ENCODE results near the gene COL23A1. TPM values are rescaled to one million over a fixed set of nuclear protein-coding genes. Genes with fewer than 3 reads are reported as not detected.

Gene COL23A1
- total and polyA plus RNA-seq, 2 donors = 0.87 to 0.90 TPM

DNA sequence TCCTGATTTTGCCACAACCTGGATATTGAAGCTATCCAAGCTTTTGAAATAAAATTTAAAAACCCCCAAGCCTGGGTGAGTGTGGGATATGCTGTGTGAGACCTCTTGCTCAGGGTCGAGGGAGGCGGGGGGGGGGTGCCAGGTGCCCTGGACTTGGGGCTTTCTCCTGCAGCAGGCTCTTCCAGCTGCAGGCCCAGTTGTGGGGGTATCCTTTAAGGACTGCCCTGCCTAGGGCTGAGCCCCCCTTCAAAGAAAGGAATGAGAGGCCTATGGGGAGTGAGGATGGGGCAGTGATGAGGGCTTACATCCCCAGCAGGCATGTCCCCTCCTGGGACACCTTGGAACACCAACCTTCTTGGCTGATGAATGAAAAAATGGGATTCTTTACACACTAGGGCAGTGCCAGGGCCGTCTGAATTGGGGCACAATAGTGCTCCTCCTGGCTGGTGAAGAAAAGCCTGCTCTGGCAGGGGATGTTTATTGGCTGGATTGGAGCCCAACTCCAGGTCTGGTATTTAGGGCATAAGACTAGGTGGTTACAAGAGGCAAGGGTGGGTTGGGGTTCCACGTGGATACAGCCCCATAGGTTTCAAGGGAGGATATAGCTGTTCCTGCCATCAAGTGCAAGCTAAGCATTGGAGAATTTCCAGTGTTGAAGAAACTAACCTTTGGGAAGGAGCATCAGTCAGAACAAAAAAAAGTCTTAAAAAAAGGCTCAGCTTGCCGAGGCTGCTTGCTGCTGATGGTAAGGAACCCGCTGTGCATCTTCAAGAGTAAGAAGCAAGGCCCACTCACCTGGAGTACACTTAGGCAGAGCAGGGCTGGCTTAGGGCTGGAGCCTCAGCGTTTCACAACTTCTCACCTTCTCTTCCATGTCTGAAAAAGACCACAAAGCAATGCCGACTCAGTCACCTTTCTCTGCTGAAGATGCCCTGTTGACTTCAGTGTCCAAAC, 378.8 kb downstream of the COL23A1 start:
- peaks cover 12% of the 10 kb centered on the region for H3K36me3 ChIP-seq (ENCODE audit: insufficient read depth)
- H3K4me1 ChIP-seq (ENCODE audit: insufficient read depth) = no peaks in the 10 kb centered on the region
- no peak for DNase-seq (ENCODE audit: extremely low spot score)
- 66% methylated on average over 8 of the region's 8 CpGs for WGBS
- H3K27ac ChIP-seq (ENCODE audit: low read depth) = no peak overlapping the region
- no peak overlapping the region for H3K4me3 ChIP-seq (ENCODE audit: low read depth, low read length)

DNA sequence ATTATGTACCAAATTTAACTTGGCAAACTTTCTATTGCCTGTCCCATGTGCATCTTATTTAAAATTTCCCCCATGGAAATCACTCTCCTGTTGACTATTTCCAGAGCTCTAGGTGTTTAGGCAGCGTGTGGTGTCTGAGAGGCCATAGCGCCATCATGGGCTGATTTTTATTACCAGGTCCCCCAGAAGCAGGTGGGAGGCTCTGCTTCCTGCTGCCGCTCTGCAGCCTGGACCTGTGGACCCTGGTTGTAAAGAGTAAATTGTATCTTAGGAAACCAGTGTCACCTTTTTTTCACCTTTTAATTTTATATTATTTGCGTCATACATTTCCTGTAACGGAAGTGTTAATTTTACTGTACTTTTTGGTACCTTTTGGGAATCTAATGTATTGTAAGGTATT, 379.5 kb downstream of the COL23A1 start:
- no peak for DNase-seq (ENCODE audit: extremely low spot score)
- Histone ChIP-seq H3K4me1 (ENCODE audit: insufficient read depth) (no peaks in the 10 kb centered on the region), H3K4me3 (ENCODE audit: low read depth, low read length) (no peak overlapping the region), H3K27ac (ENCODE audit: low read depth) (no peak overlapping the region), H3K36me3 (ENCODE audit: insufficient read depth) (peaks cover 12% of the 10 kb centered on the region)
- WGBS = 89% methylated on average over 5 of the region's 5 CpGs

DNA sequence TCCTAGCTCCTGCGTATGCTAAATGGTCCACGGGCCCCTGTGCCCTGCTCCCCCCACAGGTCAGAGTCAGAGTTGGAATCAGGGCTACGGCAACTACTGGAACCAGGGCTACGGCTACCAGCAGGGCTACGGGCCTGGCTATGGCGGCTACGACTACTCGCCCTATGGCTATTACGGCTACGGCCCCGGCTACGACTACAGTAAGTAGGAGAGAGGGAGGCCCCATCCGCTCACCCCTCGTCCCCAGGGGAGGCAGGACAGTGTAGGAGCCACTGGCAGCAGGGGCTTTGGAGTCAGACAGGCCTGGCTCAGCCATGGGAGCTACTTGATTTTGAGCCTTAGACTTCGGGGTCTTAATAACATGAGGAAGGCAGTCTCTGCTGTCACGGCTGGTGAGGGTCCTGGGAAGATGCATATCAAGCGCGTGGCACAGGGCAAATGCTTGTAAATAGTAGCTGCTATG, 380.1 kb downstream of the COL23A1 start:
- no peak for DNase-seq (ENCODE audit: extremely low spot score)
- Histone ChIP-seq H3K4me1 (ENCODE audit: insufficient read depth) (no peaks in the 10 kb centered on the region), H3K4me3 (ENCODE audit: low read depth, low read length) (no peak overlapping the region), H3K36me3 (ENCODE audit: insufficient read depth) (peaks cover 12% of the 10 kb centered on the region), H3K27ac (ENCODE audit: low read depth) (no peak overlapping the region)
- WGBS = 89% methylated on average over 18 of the region's 18 CpGs

DNA sequence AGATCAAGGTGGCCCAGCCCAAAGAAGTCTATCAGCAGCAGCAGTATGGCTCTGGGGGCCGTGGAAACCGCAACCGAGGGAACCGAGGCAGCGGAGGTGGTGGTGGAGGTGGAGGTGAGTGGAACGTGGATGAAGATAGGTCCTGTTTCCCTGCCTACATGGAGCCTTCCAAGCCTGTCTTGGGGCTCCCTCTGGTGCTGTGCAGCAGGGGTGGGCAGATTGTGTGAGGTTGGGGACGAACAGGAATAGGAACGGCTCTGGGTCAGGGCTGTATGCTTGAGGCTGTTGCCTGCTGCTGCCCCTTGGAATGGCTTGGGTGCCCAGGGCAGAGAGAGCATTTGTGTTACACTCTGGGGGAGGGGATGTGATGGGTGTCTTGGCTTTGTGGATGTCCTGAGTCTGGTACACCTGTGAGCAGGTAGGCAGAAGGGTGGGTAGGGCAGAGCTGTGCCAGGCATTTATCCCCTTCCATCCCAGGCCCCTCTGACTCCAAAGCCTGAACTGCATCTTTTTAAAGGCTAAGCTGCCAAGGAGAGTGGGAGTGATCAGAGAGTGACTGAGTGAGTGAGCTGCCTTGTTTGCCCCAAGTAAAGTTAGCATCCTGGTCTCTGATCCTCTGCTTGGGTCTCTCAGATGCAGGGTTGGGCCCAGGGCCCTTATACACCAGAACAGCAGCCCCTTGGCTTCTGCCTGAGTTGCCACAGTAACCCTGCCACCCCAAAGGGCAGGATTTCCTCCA, 380.7 kb downstream of the COL23A1 start:
- no peak for DNase-seq (ENCODE audit: extremely low spot score)

DNA sequence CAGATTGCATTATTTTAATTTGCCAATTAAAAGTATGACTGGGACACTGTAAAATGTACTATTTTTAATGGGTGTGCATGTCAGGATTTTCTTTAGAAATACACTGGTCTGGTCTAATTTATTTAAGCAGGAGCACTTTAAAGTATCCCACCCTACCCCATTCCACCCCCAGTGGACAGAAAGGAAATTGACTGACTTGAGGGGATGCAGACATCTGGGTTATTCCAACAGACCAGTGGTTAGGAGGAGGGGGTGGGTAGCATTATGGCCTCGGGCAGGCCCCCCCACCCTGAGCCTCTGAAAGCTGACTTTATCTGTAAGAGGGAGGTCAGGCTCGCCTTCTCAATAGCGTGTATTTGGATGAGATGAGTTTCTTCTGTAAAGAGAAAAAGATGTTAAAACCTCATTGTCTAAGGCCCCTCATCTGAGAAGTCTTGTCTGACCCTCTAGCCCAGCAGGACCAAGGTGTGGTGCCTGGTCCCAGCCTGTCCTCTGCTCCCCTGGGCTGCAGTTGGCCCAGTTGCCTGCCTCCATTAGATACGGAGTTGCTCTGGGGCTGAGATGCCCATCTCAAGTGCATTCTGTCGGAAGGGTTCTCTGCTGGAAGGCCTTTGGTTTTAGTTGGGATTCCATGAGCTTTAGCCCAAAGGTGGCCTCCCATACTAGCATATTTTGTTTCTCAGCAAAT, 381.5 kb downstream of the COL23A1 start:
- 71% methylated on average over 5 of the region's 5 CpGs for WGBS
- no peaks in the 10 kb centered on the region for H3K4me1 ChIP-seq (ENCODE audit: insufficient read depth)
- peaks cover 9% of the 10 kb centered on the region for H3K36me3 ChIP-seq (ENCODE audit: insufficient read depth)
- H3K27ac ChIP-seq (ENCODE audit: low read depth) = no peak overlapping the region
- no peak overlapping the region for H3K4me3 ChIP-seq (ENCODE audit: low read depth, low read length)
- DNase-seq (ENCODE audit: extremely low spot score) = no peak

More for the DNA sequence above, 380.7 kb downstream of the COL23A1 start:
- Histone ChIP-seq H3K4me1 (ENCODE audit: insufficient read depth) (no peaks in the 10 kb centered on the region), H3K4me3 (ENCODE audit: low read depth, low read length) (no peak overlapping the region), H3K36me3 (ENCODE audit: insufficient read depth) (peaks cover 9% of the 10 kb centered on the region), H3K27ac (ENCODE audit: low read depth) (no peak overlapping the region)
- 82% methylated on average over 8 of the region's 8 CpGs for WGBS

DNA sequence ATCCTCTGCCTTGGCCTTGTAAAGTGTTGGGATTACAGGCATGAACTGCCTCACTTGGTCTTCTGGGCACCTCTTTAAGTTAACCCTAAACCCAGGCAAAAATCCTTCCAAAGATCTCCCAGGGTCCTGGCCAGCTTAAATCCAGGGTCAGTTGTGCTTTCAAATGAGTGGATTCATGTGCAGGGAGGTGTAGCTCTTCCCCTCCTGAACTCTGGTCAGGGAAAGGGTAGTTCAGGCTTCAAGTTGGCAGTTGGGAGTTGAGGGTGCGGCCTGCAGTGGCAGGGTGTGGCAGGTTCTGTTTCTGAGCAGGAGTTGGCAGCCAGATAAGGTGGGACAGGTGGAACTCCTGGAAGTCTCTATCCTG, 382.3 kb downstream of the COL23A1 start:
- Histone ChIP-seq H3K36me3 (ENCODE audit: insufficient read depth) (peaks cover 9% of the 10 kb centered on the region), H3K4me3 (ENCODE audit: low read depth, low read length) (no peak overlapping the region), H3K27ac (ENCODE audit: low read depth) (no peak overlapping the region), H3K4me1 (ENCODE audit: insufficient read depth) (no peaks in the 10 kb centered on the region)
- no peak for DNase-seq (ENCODE audit: extremely low spot score)
- WGBS = 86% methylated on average over 1 of the region's 1 CpG

DNA sequence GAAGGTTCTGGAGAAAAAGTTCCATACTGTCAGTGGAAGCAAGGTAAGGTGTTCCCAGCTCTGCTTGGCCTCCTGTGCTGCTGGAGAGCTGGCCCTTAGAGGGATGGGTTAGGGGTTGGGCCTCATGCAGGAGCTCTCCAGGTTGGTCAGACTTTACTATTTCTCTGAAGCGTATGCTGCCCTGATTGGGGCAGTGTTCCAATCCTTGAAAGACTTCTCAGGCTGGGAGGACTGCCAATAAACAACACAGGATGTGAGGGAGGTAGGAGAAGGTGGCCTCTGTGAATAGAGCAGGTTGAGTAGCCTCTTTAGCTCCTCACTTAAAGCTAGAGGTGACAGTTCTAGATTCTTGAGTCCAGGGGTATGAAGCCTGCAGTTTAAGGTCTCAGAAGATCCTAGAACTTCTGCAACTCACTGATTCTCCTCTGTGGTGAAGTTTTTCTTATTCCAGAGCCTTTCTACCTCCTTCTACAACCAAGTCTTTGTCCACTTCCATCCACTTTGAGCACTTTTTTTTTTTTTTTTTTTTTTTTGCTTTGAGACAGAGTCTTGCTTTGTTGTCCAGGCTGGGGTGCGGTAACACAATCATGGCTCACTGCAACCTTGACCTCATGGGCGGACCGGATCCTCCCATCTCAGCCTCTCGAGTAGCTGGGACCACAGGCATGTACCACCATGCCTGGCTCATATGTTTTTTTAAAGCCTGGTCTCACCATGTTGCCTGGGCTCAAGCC, 382.8 kb downstream of the COL23A1 start:
- no peak overlapping the region for H3K4me3 ChIP-seq (ENCODE audit: low read depth, low read length)
- DNase-seq (ENCODE audit: extremely low spot score) = no peak

DNA sequence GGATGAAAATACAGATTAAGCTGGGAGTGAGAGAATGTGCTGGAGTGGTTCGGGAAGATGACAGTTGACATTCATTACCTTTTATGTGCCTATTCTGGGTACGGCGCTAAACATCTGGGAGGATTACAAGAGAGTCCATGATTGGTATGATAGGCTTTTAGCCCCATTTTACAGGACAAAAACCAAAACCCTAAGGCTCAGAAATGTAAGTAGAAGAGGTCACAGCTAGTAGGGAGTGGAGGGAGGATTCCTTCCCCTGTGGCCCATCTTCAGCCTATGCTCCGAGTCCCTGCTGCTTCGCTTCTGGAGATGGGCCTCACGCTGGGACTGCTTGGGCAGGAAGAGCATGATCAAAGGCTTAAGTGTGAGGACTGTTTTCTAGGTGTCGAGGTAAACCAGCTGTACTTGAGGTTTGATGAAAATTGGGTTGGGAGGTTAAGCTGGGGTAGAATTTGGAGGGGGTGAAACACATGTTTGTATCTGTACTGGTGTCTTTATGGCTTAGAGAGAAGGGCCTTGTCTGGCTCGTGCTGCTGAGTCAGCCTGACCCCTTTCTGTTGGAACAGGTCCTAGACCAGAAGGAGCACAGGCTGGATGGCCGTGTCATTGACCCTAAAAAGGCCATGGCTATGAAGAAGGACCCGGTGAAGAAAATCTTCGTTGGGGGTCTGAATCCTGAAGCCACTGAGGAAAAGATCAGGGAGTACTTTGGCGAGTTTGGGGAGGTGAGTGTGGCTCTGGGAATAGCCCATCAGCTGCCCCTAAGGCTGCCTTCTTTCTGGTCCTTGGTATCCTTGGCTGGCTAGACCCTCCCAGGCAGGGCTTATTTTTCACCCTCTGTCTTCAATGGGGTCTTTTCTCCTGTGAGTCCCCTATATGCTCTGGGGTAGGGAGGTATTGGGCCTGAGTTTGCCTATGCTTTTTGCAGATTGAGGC, 383.8 kb downstream of the COL23A1 start:
- peak overlapping the region; percentile 19 for H3K4me3 ChIP-seq (ENCODE audit: low read depth, low read length)
- H3K27ac ChIP-seq (ENCODE audit: low read depth) = peak overlapping the region; percentile 43
- WGBS = 39% methylated on average over 12 of the region's 12 CpGs
- H3K36me3 ChIP-seq (ENCODE audit: insufficient read depth) = peaks cover 9% of the 10 kb centered on the region
- no peaks in the 10 kb centered on the region for H3K4me1 ChIP-seq (ENCODE audit: insufficient read depth)
- DNase-seq (ENCODE audit: extremely low spot score) = no peak

More for the DNA sequence above, 382.8 kb downstream of the COL23A1 start:
- Histone ChIP-seq H3K4me1 (ENCODE audit: insufficient read depth) (no peaks in the 10 kb centered on the region), H3K27ac (ENCODE audit: low read depth) (no peak overlapping the region), H3K36me3 (ENCODE audit: insufficient read depth) (peaks cover 9% of the 10 kb centered on the region)
- WGBS = 67% methylated on average over 5 of the region's 5 CpGs

DNA sequence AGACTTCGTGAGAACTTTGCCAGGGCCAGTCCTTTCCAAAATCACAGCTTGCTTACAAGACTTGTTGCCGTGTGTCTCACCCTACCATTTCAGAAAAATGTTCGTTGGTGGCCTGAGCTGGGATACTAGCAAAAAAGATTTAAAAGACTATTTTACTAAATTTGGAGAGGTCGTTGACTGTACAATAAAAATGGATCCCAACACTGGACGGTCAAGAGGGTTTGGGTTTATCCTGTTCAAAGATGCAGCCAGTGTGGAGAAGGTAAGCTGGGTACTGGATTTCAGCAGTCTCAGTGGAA, 384.5 kb downstream of the COL23A1 start:
- H3K27ac ChIP-seq (ENCODE audit: low read depth) = no peak overlapping the region
- H3K36me3 ChIP-seq (ENCODE audit: insufficient read depth) = peaks cover 6% of the 10 kb centered on the region
- no peak for DNase-seq (ENCODE audit: extremely low spot score)
- 8% methylated on average over 5 of the region's 5 CpGs for WGBS
- H3K4me3 ChIP-seq (ENCODE audit: low read depth, low read length) = peak overlapping the region; percentile 95
- no peaks in the 10 kb centered on the region for H3K4me1 ChIP-seq (ENCODE audit: insufficient read depth)

DNA sequence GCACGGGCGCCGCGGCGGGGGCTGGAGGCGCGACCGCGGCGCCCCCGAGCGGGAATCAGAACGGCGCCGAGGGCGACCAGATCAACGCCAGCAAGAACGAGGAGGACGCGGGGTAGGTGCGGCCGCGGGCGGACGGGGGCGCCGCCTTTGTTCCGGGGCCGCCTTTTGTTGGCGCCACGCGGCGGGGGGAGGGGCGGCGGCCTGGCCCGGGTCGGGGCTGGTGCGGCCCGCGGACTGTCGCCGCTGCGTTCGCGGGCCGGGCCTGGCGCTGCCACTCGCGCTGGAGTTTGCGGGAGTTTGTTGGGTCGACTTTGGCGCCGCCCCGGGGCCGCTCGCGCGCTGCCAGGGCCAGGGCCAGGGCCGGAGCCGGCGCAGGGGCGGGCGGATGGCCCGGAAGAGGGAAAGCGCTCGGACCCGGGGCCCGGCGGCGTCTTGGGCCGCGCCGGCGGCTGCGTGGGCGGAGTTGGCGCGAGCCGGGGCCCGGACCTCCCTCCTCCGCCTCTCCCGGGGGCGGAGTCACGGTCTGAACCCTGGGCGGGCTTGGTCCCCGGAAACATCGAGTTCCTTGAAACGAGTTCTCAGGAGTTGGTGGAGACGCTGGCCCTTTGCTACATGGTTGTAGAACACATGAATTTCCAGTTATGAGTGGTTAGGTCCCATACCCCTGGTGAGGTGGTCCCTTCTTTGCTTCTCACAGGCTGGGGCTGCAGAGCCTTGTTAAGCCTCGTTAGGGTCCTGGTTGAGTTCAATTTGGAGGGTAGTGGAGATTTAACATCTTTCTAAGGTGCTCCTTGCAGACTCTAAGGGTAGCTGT, 385.1 kb downstream of the COL23A1 start:
- peak overlapping the region; percentile 95 for H3K4me3 ChIP-seq (ENCODE audit: low read depth, low read length)
- H3K27ac ChIP-seq (ENCODE audit: low read depth) = peak overlapping the region; percentile 93
- under 1% methylated on average over 89 of the region's 90 CpGs for WGBS
- H3K36me3 ChIP-seq (ENCODE audit: insufficient read depth) = peaks cover 1% of the 10 kb centered on the region
- peak; percentile 43 for DNase-seq (ENCODE audit: extremely low spot score)
- H3K4me1 ChIP-seq (ENCODE audit: insufficient read depth) = no peaks in the 10 kb centered on the region

DNA sequence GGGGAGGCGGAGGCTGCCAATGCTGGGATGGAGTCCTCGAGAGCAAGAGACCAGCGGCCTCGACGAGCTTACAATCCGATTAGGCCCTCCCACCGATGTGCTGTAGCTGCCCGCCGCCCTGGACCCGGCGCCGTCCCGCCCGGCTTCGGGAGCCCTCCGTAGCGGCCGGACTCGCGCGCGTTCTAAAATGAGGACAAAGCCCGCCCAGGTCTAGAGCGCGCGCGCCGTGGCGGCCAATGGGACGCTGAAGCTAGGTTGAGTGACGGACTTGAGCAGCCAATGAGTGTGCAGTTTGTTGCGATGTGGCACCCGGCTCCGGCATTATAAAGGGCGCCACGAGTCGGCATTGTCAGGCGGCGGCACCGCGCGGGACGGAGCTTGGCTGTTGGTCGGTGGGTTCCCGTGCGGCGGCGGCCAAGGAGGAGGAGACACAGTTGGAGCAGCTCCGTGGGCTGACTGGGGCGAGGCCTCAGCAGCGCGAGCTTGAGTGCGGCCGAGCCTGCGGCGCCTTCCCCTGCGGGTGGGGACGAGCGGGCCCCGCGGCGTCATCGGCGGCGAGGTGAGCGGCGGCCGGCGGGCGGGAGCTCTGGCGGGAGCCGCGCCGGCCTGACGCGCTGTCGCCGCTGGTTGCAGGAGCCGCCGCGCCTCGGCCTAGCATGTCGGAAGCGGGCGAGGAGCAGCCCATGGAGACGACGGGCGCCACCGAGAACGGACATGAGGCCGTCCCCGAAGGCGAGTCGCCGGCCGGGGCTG, 385.8 kb downstream of the COL23A1 start, which contains the start of gene HNRNPAB:
Gene HNRNPAB (plus strand): TSS at position 352 of the 753 bp plus-strand sequence. CDS start 305 bp downstream, at position 657.
- DNase-seq (ENCODE audit: extremely low spot score) = peak; percentile 89
- peak within 1 kb of the TSS; percentile 95 for H3K4me3 ChIP-seq (ENCODE audit: low read depth, low read length)
- peak within 1 kb of the TSS; percentile 93 for H3K27ac ChIP-seq (ENCODE audit: low read depth)
- no peaks in the 10 kb centered on the region for H3K4me1 ChIP-seq (ENCODE audit: insufficient read depth)
- under 1% methylated on average over 96 of the region's 96 CpGs for WGBS
- H3K36me3 ChIP-seq (ENCODE audit: insufficient read depth) = no peaks in the 10 kb centered on the region
